Left ventricle myocardium inferior (tissue), 1 donor: ENCODE measurements around the gene VAV3. TPM values are rescaled to one million over a fixed set of nuclear protein-coding genes. Genes with fewer than 3 reads are reported as not detected.

Experiments
- DNase-seq: peaks from one replicate; pipeline ENCODE4 v3.0.0-alpha.2; 2020
- H3K27ac ChIP-seq: fragments of 200-600 bp; replicated peaks from 2 replicates; pipeline ENCODE4 v1.8.0; 2021
- H3K27me3 ChIP-seq: fragments of 200-600 bp; 2 replicates; pipeline ENCODE4 v1.8.0; 2021; ENCODE audit warnings: low read depth
- H3K36me3 ChIP-seq: fragments of 200-600 bp; 2 replicates; pipeline ENCODE4 v1.8.0; 2021
- H3K4me1 ChIP-seq: fragments of 200-600 bp; 2 replicates; pipeline ENCODE4 v1.8.0; 2021
- H3K4me3 ChIP-seq: fragments of 200-600 bp; 2 replicates; pipeline ENCODE4 v1.8.0; 2021; ENCODE audit warnings: mild to moderate bottlenecking, moderate library complexity
- H3K9me3 ChIP-seq: fragments of 200-600 bp; replicated peaks from 2 replicates; pipeline ENCODE4 v1.8.0; 2021
- intact Hi-C: fragments of 100-400 bp; cut with micrococcal nuclease; formaldehyde crosslinking; loops from one replicate; pipeline ENCODE4 v1.11.0; 2022
- total RNA-seq: library from RNA; stranded (reverse); fragmentation: NEBNext Ultra II Directional; extraction: Animal tissue kit (Norgen Biotek cat#: 25700); gene quantifications from one replicate; pipeline ENCODE4 v1.2.1, GENCODE V29; 2021
- TF ChIP-seq, protein P1 (sequence below): fragments of 200-600 bp; IDR thresholded peaks from 2 replicates; pipeline ENCODE4 v1.8.0; 2021; ENCODE audit warnings: antibody characterized with exemption, mild to moderate bottlenecking, borderline replicate concordance
- donor health status: DM: no; HTN: yes; CAD: no; lungs with severe emphysema.

Gene VAV3
- total RNA-seq, 1 donor from 2014 or later = 1.4 TPM

DNA sequence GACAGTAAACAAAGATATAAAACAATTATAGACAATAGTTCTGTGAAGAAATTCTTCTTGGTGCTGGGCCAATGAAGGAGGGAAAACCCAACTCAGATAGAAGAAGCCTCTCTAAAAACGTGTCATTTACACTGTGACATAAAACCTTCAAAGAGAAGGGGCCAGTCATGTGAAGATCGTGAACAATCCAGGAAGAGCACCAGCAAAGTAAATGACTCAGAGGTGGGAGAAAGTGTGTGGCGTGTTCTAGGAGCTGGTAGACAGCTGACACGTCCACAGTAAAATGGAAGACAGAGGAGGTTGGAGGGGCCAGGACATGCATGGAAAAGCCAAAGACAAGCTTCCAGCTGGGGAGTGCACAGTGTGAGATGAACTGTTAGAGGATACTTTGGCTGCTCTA is 143.6 kb downstream of the VAV3 start:
- no peaks in the 10 kb centered on the region for H3K27me3 ChIP-seq
- no peak overlapping the region for H3K27ac ChIP-seq
- TF ChIP-seq, protein P1, sequence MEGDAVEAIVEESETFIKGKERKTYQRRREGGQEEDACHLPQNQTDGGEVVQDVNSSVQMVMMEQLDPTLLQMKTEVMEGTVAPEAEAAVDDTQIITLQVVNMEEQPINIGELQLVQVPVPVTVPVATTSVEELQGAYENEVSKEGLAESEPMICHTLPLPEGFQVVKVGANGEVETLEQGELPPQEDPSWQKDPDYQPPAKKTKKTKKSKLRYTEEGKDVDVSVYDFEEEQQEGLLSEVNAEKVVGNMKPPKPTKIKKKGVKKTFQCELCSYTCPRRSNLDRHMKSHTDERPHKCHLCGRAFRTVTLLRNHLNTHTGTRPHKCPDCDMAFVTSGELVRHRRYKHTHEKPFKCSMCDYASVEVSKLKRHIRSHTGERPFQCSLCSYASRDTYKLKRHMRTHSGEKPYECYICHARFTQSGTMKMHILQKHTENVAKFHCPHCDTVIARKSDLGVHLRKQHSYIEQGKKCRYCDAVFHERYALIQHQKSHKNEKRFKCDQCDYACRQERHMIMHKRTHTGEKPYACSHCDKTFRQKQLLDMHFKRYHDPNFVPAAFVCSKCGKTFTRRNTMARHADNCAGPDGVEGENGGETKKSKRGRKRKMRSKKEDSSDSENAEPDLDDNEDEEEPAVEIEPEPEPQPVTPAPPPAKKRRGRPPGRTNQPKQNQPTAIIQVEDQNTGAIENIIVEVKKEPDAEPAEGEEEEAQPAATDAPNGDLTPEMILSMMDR = no peak
- H3K9me3 ChIP-seq = peaks cover 17% of the 10 kb centered on the region
- no peak overlapping the region for H3K4me3 ChIP-seq
- no peaks in the 10 kb centered on the region for H3K36me3 ChIP-seq
- H3K4me1 ChIP-seq = peaks cover 7% of the 10 kb centered on the region
- intact Hi-C loops = no loop called here
- DNase-seq = no peak

DNA sequence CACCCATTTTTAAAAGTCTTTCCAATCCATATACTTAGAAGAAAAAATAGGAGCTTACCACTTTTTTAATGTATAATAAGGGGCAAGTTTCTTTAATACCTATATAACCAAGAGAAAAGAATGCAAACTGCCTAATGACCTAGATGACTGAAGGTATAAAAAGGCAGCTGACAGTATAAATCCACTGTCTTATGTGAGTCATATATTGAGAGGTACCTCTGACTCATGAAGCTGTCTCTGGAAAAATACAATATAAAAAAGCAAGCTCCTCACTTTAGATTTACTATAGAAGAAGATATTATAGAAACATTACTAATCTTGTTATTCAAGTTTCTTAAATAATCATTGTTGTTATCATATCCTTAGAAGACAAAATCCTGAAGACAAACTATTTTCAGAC is 144.2 kb downstream of the VAV3 start:
- Histone ChIP-seq H3K4me1 (peaks cover 7% of the 10 kb centered on the region), H3K4me3 (no peak overlapping the region), H3K27ac (no peak overlapping the region), H3K9me3 (peaks cover 17% of the 10 kb centered on the region), H3K27me3 (no peaks in the 10 kb centered on the region), H3K36me3 (no peaks in the 10 kb centered on the region)
- no peak for DNase-seq
- TF ChIP-seq, protein P1 = no peak
- intact Hi-C loops = no loop called here

DNA sequence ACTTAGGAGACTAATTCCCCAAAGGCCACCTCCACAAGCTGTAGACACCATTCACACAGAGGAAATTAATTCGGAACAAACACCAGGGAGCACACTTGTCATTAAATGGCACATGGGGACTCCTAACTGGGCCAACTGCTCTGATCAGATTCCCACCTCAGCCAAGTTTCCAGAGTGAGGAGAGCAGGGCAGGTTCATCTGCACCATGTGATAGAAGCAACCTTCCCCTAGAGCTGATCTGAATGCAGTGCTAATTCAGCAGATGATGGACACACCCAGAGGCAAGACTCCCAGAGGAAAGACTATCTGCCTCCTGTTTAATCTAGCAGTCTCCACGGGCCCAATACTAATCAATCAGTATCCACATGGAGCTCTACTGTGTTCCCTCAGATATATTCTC is 147.0 kb downstream of the VAV3 start:
- DNase-seq = no peak
- Histone ChIP-seq H3K4me3 (no peak overlapping the region), H3K27ac (no peak overlapping the region), H3K36me3 (no peaks in the 10 kb centered on the region), H3K27me3 (no peaks in the 10 kb centered on the region), H3K4me1 (peaks cover 7% of the 10 kb centered on the region), H3K9me3 (peaks cover 2% of the 10 kb centered on the region)
- TF ChIP-seq, protein P1 = no peak
- intact Hi-C loops = no loop called here

DNA sequence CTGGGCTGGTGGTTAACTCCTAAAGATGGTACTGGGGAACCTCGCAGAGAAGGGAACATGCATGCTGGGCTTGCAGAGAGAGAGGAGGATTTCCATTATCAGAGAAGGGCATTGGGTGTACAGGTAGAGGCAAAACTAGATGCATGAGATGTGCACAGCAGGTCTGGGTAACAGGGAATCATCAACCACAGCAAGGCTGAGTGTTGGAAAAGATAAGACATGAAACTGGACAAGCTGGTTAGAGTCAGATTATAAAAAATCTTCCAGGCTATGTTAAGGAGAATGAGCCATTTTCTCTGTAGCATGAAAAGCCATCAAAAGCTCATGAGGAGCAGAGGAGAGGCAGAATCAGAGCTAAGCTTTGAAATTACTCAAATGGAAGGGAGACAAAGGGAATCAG is 147.8 kb downstream of the VAV3 start:
- no peaks in the 10 kb centered on the region for H3K27me3 ChIP-seq
- DNase-seq = no peak
- intact Hi-C loops = no loop called here
- no peaks in the 10 kb centered on the region for H3K36me3 ChIP-seq
- no peaks in the 10 kb centered on the region for H3K9me3 ChIP-seq
- H3K27ac ChIP-seq = no peak overlapping the region
- peaks cover 7% of the 10 kb centered on the region for H3K4me1 ChIP-seq
- no peak overlapping the region for H3K4me3 ChIP-seq
- TF ChIP-seq, protein P1 = no peak

DNA sequence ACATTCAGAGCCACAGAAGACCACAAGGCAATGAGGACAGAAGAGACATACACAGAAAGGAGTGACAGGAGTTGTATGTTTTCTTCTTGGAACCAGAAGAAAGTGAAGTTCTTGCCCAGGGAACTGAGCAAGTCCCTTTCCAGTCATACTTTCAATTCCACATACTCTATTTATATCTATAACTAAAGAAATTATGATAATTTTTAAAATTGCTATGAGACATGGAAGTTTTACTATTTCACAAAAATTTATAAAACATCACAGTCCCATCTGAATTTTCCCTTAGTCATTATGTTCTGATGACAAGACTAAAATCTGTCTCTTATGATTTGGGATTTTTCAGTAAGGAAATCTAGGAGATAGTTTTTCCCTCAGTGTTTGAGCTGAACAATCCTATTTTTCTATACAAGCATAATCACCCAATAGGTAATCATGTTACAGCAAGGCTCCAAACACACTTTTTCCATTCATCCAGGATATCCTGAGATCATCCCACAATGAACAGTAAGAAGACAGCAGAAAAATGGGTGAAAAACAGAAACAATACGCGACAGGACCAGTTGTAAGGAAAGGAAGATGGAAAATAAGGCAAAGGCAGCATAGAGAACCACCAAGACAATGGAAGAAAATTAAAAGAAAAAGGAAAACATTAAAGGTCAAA is 154.6 kb downstream of the VAV3 start:
- Histone ChIP-seq H3K4me3 (no peak overlapping the region), H3K36me3 (no peaks in the 10 kb centered on the region), H3K4me1 (no peaks in the 10 kb centered on the region), H3K27ac (no peak overlapping the region), H3K27me3 (no peaks in the 10 kb centered on the region), H3K9me3 (no peaks in the 10 kb centered on the region)
- TF ChIP-seq, protein P1 = no peak
- intact Hi-C loops = no loop called here
- DNase-seq = no peak
